ENCODE results near the gene C1QTNF2.

Gene C1QTNF2

DNA sequence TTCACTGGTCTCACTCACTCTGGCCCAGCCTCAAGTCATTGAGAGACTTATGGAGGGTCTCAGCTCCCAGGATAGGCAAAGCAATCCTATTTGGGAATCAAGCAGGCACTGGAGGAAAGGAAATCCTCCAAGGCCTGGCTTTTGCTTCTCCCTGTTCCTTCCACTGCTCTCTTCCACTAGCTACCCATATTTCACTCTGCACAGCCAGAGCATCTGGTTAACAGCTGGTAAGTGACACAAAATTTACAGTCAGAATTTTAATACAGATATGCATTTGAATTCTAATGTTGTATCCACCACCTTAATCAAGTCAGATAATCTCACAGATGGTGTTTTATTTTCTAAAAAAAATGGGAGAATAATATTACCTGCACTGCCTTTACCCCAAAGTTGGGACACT, 868 bp upstream of the C1QTNF2 start:
- no peak for DNase-seq

DNA sequence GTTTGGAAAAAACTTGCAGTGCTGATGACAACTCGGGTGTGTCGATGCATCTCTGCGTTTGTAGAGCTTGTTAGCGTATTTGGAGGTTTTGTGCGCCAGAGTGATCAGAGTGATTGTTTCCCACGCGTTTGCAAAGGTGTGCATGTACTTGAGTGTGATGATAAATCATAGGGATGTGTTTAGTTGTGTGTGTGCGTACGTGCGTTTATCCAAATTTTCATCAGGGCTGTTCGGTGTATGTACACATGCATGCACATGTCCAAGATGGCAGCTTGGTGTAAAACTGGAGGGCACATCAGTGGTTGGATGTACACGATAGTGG, 248 bp upstream of the C1QTNF2 start:
- no peak for DNase-seq

DNA sequence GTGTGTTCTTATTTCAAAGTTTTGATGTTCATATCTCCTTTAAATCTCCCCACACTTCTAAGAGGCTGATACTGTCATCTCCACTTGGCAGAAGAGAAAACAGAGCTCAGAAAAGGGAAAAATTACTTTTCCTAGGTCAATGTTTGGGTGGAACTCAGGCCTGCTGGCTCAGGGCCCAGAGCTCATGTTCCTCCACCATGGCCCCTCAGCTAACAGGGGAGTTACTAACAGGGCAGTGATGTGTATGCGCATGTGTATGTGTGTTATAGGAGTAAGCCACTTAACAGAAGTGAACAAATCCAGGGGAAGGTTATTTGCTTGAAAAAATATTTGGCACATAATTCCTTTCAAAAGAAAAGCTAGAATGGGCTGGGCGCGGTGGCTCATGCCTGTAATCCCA, 2.5 kb downstream of the C1QTNF2 start:
- DNase-seq, result no peak

DNA sequence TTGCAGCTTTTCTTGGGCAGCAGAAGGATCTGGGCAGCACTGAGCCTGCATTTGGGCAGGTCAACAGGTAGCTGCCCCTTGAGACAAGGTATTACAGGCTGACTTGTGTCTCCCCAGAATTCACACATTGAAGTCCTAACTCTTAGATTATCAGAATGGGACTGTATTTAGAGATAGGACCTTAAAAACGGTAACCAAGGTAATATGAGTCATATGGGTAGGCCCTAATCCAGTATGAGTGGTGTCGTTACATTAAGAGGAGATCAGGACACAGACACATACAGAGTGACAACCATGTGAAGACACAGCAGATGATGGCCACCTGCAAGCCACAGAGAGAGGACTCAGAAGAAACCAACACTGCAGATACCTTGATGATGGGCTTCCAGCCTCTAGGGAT, 3.2 kb downstream of the C1QTNF2 start:
- DNase-seq, result no peak

DNA sequence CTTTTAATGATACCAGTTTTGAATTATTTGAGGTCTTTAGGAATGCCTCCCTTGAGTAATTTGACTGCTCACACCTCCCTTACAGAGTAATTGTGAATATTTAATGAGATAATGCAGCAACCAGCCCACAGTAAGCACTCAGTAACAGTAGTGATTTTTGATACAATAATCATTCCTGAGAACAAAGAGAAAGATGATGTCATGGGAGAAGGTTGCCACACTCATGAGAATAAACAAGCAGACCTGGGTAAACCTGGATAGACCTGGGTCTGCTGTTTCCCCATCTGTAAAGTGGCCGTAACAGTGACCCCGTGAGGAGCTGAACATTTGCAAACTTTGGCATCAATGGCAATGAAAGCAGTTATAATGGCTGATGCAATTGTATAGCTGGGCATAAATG, 4.2 kb downstream of the C1QTNF2 start:
- DNase-seq, result no peak

DNA sequence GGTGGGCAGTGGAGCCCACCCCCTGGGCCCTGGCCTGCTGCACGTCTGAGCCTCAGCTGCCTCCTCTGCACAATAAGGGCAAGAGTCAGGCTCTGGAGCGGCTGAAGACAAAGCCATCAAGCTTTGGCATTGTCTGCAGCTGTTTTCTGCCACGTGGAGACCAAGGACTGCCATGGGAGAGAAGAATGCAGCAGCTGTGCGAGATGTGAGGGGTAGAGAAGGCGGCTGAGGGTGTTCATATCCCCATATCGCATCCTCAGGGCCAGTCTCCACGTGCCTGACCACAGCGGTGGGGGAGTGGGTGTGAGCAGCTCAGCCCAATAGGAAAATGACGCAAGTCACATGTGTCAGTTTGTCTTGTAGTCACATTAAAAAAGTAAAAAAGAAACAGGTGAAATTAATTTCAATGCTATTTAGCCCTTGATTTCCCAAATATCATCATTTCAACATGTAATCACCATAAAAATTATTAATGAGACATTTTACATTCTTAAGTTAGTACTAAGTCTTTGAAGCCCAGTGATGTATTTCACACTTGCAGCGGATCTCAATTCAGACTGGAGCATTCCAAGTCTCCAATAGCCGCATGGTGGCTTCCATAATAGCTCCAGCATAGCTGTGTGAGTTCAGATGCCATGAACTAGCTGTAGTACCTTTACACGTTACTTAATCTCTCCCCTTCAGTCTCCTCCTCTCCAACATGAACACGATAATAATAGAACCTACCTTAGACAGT, 6.6 kb downstream of the C1QTNF2 start:
- no peak for DNase-seq

DNA sequence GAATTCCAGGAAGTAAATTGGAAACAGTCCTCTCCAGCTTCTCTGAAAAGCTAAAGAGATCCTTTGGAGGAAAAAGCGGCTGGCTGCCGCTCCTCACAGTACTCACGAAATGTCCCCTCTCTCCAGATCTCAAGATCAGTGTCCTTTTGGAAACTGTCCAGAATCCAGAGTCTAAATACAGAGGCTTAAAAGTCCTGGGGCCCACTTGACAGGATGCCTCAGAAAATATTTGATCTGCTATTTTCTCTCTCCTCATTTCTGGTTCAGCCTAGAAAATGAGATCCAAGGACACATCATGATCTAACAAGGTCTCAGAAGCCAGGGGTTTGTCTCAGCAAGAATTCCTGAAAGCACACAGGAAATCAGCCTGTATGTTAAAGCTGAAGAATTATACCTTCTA, 7.2 kb downstream of the C1QTNF2 start:
- no peak for DNase-seq

DNA sequence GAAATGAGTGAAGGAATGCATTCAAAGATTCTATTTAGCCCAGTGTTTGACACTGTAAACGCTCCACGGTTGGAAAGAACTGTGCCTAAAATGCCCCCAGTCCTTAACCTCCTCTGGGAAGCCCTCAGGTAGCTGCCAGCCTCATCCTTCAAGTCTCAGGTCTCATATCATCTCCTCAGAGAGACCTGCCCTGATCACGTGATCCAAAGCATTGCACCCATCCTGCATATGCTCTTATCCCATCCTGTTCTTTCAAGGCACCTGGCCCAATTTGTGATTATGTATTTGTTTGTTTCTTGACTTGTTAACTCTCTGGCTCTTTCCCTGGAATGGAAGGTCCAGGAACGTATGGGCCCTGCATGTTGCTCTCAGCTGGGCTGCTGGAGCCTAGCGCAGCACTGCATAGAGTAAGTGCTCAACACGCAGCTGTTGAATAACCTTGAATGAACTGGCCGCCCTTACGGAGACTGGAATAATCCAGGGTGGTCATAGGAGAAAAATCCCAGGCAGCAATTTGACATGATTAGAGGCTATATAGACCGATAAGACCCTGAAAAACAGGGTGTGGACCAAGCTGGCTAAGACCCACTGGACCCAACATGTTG, 8.7 kb downstream of the C1QTNF2 start:
- no peak for DNase-seq

DNA sequence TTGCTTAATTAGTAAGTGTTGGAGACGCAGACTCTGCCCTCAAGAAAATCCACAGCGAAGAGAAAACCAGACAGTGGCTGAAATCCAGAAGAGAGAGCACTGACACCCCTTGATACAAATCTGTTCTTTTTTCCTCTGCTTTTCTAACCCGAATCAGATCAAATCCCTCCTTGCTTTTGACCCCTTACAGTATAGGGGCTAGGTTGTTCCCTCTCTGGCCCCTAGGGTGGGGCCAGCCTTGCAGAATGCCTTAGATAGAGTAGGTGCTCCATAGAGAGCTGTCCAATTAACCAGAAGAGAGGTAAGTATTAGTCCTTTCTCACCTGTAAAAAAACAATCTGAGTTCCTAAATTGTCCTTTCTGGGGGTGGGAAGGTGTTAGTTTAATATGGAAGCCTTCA, 10.1 kb downstream of the C1QTNF2 start:
- DNase-seq, result no peak

DNA sequence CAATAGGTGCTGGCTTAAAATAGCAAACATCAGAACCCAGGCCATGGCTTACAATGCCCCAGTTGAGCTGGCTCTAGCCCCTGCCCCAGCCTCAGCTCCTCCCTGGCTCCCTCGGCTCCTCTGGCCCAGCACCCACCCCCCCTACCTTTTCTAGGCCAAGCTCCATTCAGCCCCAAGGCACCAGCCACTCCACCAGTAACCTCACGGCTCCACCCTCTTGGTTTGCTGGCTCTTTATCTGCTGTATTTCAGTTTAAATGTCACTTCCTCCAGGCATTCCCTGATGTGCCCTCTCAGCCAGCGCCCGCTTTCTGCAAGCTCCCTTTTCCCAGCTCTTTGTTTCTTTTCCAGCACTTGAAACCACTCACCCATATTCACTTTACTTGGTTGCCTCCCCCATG, 10.6 kb downstream of the C1QTNF2 start:
- DNase-seq, result no peak

DNA sequence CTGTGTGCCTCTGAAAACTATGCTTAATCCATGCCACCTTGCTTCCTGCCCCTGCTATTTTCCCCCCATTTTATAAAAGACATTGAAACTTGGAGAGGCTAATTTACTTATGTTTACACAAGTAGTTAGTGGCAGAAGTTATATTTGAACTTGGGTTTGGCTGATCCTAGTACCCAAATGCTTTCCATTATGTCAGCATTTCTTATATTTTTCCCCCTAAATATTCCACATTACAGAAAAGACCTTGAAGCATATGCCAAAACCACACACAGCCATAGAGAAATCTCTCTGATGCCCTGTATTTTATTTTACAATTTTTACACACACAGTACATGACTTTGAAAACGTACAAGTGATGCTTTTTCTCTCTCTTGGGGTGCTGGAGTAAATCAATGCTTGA, 11.2 kb downstream of the C1QTNF2 start:
- DNase-seq, result no peak

DNA sequence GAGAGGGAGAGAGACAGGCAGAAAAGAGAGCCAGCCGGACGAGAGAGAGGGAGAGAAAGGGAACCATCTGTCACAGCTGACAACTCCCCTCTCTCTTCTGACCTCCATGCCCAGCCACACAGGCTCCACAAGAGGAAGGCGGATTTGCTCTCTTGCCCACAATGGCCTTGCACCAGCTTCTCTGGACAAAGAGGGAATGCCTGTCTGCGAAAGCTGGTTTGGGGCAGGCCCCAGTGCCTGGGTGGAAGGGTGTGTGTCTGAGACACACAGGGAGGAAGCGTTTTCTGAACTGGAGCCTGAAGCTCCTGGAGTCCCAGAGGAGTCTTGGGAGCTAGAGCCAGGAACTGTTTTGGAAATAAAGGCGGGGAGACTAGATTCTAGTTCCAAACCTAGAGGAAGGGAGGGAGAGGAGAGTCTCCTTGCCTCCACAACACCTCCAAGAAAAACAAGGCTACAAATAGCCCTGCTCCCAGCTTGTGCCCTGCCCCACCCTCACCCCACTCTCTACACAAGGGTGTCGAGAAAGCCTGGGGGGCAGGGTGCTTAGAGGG, 12.5 kb downstream of the C1QTNF2 start:
- DNase-seq, result no peak

DNA sequence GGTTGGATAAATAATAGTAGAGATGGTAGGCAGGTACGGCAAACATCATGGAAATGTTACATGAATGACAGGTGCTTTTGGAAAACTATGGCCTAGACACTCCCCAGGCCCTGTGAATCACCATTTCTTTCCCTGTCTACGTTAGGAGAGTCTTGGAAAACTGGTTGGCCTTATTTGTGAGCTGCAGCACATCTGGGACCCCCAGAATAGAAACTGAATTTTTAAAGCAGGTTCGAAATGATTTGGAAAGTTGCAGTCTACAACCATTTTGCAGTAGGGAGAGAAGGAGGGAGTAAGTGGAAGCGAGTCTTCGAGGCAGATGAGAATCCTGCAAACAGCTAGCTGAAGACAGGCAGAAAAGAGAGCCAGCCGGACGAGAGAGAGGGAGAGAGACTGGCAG, 13.0 kb downstream of the C1QTNF2 start:
- no peak for DNase-seq

DNA sequence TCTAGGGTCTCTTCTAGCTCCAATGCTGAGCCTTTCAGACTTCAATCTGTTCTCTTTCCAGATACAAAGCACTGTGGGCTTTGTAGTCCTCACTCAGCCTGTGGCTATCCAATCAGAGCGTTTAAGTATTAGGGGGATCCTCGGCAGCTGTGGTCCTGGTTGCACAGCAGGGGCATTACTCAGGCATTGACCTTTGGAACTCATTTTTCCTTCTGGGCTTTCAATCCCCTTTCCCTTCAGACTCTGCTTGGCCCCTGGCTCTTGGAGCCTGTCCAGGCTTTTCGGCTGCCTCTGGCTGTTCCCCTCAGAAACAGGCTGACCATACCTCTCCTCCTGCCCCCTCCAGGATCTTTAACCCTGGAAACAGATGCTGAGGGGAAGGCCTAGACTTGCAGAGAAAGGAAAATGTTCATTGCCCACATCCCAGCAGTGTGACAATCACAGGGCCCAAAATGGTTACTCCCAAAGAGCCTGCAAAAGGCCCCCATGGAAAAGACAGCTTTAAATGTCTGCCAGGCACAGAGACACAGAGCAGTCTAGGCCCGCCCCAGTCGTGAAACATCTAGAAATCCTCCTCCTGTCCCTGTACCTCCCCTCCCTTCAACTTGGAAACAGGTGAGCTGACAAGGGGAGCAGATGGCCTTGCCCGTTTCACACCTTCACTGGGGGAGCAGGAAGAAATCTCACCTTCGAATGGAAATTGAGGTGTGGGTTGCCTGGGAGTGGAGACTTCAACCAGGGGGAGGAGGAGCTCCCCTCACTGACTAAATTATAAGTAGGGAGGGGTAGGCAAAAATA, 13.7 kb downstream of the C1QTNF2 start:
- DNase-seq, result no peak

DNA sequence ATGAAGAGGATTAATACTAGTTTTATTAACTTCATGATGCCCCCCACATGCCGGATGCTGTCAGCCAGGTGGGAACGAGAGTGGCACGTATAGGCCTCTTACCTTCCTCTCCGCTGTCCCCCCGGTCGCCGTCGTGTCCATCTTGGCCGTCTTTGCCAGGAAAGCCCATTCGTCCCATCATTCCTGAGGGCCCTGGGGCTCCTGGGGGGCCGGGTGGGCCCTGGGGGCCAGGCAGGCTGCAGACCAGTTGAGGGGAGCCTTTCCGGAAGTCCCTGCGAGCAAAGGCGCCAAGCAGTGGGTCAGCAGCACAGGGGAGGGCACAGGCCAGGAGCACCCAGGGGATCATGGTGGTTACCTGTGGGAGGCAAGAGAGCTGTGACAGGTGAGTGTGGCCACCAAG, 15.8 kb downstream of the C1QTNF2 start:
- DNase-seq, result no peak

DNA sequence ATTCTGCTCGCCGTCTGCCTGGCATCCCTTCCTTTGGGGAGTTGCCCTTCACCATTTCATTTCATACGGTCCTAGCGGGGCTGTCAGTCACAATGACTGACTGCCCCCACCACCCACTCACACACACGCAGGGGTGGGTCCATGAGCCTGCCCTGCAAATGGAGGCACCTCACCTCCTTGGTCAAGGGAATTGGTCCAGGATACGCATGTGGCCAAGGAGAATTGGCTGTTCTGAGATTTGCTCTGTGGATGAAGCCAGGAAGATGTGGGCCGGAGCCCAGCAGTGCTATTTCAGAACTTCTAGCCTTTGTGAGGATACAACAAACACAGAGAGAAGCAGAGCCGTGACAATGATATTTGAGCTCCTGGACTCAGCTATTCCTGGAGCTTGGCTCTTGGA, 17.0 kb downstream of the C1QTNF2 start:
- no peak for DNase-seq

DNA sequence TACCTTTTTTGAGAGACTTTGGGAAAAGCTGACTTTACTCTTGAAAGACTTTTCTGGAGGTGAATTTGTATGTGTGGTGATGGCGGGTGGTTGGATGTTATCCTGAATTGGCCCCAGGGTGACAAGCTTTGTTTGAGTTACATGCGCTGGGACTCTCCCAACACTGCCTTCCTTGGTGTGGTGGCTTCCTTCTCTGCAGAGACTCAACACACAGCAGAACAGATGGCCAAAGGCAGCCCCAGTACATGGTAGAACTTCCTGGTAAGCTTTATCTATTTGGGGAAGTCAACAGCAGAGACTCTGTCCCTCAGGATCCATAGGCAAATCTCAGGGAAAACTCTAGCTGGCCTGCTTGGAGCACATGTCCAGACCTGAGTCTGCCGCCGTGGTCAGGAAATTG, 18.1 kb downstream of the C1QTNF2 start:
- DNase-seq, result no peak

DNA sequence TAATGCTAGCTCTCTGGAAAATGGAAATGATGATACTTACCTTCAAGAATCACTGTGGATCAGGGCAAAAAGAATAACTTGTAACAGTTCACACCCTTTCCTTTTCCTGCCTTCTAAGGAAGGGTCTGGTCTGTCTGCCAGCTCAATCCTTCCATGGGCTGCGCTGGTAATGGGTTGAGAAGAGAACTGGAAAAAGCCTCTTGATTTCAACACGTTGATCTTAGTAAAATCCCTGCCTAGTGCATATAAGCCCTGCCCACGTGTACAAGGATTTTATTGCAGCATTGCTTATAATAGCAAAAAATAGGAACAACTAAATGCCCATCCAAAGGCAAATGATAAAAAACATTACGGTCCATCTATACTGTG, 20.5 kb downstream of the C1QTNF2 start:
- no peak for DNase-seq

DNA sequence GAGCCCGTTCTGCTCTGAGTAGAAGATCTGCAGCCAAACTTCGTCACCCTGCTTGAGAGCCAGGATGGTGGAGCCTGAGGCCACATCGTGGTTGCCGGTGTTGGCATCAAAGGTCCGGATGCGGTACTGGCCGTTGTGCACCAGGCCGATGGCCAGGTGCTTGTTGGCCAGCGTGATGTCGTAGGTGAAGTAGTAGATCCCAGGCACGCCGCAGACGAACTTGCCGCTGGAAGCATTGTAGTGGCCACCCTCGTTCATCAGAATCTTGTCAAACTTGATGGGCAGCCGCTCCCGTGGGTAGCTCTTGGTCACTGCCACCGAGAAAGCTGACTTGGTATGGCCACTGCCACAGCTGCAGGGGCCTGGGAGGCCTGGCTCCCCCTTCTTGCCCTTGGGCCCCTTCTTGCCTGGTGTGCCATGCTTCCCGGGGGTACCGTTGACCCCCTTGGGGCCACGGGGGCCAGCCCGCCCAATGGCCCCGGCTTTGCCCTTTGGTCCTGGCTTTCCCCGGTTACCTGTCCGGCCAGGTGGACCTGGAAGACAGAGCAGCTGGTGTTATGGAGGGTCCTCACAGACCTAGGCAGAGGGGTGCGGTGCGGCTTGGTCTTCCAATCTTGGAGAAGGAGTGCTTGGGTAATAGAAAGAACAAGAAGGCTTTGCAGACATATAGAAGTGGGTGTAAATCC, 21.0 kb downstream of the C1QTNF2 start:
- DNase-seq, result no peak

DNA sequence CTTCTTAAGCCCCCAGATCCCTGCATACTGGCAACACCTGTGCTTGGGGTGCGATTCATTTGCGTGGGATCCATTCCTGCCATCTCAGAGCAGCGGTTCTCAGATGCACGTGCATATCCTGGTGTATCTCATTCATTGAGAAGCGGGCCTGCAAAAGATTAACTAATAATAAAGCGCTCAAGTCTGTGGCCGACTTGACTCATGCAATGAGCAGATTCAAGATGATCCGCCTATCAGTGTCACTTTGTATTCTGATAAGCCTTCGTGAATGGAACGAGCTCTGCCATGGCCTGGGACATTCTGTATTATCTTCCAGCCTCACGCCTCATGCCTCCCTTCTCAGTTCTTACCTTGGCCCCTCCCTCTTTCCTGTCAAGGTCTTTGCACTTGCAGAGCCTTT, 22.3 kb downstream of the C1QTNF2 start:
- DNase-seq, result no peak

DNA sequence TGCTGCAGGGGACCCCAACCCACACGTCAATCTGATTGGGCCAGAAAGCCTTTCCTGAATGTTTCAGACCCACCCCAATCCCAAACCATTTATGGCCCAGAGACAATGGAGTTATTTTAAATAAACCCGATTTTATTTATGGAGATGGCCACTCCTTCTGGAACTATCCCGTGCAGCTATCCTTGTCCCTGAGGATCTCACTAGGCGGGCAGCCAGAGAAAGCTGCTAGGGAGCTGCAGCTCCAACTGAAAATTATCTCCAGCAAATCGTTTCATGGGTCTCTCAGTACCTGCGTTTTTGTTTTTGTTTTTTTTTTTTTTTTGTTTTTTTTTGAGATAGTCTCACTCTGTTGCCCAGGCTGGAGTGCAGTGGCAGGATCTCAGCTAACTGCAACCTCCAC, 23.0 kb downstream of the C1QTNF2 start:
- DNase-seq, result no peak

DNA sequence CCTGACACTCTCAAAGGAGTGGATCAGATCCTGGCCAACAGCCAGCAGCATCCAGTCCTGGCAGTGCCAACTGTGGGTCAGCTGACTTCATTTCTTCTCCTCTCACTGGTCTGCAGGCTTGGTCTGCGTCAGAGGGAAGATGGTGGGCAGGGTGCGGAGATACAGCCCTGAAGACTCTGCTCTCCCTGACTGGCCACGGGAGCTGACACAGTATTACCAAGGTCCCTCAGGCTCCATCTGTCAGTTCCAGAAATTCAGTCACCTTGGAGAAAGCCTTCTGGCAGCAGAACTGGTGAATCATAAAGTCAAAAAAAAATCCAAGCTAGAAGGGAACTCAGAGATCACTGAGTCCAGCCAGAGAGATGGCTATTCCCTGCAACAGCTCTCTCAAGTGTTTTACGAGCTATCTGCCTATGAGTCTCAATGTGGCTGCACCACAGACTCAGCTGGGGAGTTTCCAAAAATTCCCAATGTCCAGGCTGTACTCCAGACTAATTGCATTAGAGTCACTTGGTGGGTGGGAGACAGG, 27.9 kb downstream of the C1QTNF2 start:
- no peak for DNase-seq

DNA sequence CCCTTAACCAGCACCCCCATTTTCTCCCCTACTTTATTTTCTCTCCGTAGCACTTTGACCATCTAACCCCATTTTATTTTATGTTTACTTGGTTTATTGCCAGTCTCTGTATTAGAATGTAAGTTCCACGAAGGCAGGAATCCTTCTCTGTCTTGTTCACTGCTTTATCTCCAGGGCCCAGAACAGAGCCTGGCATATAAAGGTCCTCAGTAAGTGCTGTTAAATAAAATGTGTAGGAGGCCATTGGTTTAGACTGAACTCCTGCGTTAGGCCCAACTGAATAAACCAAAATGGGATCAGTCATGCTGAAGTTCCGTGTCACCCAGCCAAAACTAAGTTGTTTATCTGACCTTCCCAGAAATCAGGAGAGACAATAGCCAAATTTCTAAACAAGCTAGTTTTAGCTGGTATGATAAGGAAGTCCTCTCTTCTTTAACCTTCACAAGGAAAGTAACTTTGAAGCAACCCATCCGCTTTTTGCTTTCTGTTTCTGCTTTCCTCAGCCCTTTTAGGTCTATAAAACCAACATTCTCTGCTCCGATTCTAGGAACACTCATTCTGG, 29.0 kb downstream of the C1QTNF2 start:
- no peak for DNase-seq

Measured in NCI-H526 treated with DMSO at 0.1 percent for 48 hours (cell line).